Ishikawa (cell line): ENCODE results near the gene SPRED2.

Source experiments
- CEBPB ChIP-seq: IDR thresholded peaks from 2 replicates; pipeline ENCODE4 v1.6.1; 2012
- CREB1 ChIP-seq: IDR thresholded peaks from 2 replicates; pipeline ENCODE4 v1.6.1; 2012; ENCODE audit warnings: low read depth
- EGR1 ChIP-seq: IDR thresholded peaks from 2 replicates; pipeline ENCODE4 v1.6.1; 2012
- EP300 ChIP-seq: IDR thresholded peaks from 2 replicates; pipeline ENCODE4 v1.6.1; 2012; ENCODE audit warnings: borderline replicate concordance
- FOXM1 ChIP-seq: IDR thresholded peaks from 2 replicates; pipeline ENCODE4 v1.6.1; 2012; ENCODE audit warnings: low read depth, borderline replicate concordance
- MAX ChIP-seq: IDR thresholded peaks from 2 replicates; pipeline ENCODE4 v1.6.1; 2012
- NFIC ChIP-seq: IDR thresholded peaks from 2 replicates; pipeline ENCODE4 v1.6.1; 2012
- RAD21 ChIP-seq: IDR thresholded peaks from 2 replicates; pipeline ENCODE4 v1.6.1; 2012; ENCODE audit warnings: low read depth
- REST ChIP-seq: IDR thresholded peaks from 2 replicates; pipeline ENCODE4 v1.6.1; 2012; ENCODE audit warnings: low read depth, mild to moderate bottlenecking
- TAF1 ChIP-seq: IDR thresholded peaks from 2 replicates; pipeline ENCODE4 v1.6.1; 2012; ENCODE audit warnings: low read depth, mild to moderate bottlenecking
- TCF12 ChIP-seq: IDR thresholded peaks from 2 replicates; pipeline ENCODE4 v1.6.1; 2012; ENCODE audit warnings: low read depth
- TEAD4 ChIP-seq: IDR thresholded peaks from 2 replicates; pipeline ENCODE4 v1.6.1; 2012
- USF1 ChIP-seq: IDR thresholded peaks from 2 replicates; pipeline ENCODE4 v1.6.1; 2012
- YY1 ChIP-seq: IDR thresholded peaks from 2 replicates; pipeline ENCODE4 v1.6.1; 2012; ENCODE audit warnings: low read depth
- ZBTB7A ChIP-seq: IDR thresholded peaks from 2 replicates; pipeline ENCODE4 v1.6.1; 2012; ENCODE audit warnings: low read depth

SPRED2 gene

GRCh38 chr2:65396348-65397026 lies 35.9 kb downstream of the SPRED2 start:
- 0 out of 2 replicates have a peak, but pooled peaks have one; percentile 31 for TF ChIP-seq MAX
- TF ChIP-seq EGR1 = no peak

GRCh38 chr2:65395621-65396347 lies 36.6 kb downstream of the SPRED2 start:
- TF ChIP-seq EP300 (peak; percentile 81), FOXM1 (peak; percentile 57; the same call in 1 of the 2 replicates), MAX (peak; percentile 12; the same call in 1 of the 2 replicates), RAD21 (peak; percentile 29; the same call in 1 of the 2 replicates), TAF1 (no peak), CREB1 (no peak), EGR1 (no peak), YY1 (no peak), REST (no peak), ZBTB7A (no peak), NFIC (peak; percentile 83), CEBPB (peak; percentile 50; the same call in 1 of the 2 replicates), TEAD4 (peak; percentile 90), USF1 (no peak), TCF12 (peak; percentile 95)

GRCh38 chr2:65393743-65394422 lies 38.5 kb downstream of the SPRED2 start:
- TF ChIP-seq MAX = no peak
- no peak for TF ChIP-seq EGR1

- TF ChIP-seq YY1 (no peak), NFIC (no peak), TEAD4 (no peak), ZBTB7A (no peak), CREB1 (no peak), FOXM1 (no peak), EP300 (no peak), REST (no peak)
These were observed 39.4 kb downstream of the SPRED2 start for GRCh38 chr2:65393046-65393445.

- TF ChIP-seq USF1 (no peak), CREB1 (no peak), EP300 (no peak), TCF12 (no peak), CEBPB (no peak), NFIC (no peak), YY1 (no peak), TEAD4 (no peak), MAX (no peak), RAD21 (no peak), FOXM1 (no peak), EGR1 (no peak), ZBTB7A (no peak), TAF1 (no peak), REST (no peak)
These were observed 39.8 kb downstream of the SPRED2 start for GRCh38 chr2:65392609-65393008.
